ENCODE measurements around the gene ANGPTL5.

Gene ANGPTL5

GRCh38 chr11:101889767-101890166, 26.6 kb downstream of the ANGPTL5 start:
- TF ChIP-seq, protein P1, sequence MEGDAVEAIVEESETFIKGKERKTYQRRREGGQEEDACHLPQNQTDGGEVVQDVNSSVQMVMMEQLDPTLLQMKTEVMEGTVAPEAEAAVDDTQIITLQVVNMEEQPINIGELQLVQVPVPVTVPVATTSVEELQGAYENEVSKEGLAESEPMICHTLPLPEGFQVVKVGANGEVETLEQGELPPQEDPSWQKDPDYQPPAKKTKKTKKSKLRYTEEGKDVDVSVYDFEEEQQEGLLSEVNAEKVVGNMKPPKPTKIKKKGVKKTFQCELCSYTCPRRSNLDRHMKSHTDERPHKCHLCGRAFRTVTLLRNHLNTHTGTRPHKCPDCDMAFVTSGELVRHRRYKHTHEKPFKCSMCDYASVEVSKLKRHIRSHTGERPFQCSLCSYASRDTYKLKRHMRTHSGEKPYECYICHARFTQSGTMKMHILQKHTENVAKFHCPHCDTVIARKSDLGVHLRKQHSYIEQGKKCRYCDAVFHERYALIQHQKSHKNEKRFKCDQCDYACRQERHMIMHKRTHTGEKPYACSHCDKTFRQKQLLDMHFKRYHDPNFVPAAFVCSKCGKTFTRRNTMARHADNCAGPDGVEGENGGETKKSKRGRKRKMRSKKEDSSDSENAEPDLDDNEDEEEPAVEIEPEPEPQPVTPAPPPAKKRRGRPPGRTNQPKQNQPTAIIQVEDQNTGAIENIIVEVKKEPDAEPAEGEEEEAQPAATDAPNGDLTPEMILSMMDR (IDR thresholded peaks at IDR 0.05; ENCODE audit: low read depth, low read length) = no peak
- no peak for DNase-seq (ENCODE audit: extremely low read depth, low read depth)

DNA sequence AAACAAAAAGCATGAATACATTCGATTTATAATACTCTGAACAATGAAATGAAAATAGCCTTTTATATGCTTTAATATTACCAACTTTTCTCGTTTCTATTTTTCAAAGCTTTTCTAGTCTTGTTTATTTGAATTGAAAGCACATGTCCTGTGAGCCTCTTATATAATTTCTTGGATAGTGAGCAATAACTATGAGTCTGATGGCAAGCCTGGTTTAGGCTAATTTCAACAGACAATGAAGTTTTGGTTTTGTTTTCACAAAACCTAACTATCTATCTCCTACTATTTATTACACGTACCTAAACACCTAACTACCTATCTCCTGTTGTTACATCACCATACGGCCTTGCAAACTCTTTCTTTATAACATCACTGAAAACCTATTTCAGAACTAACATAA, 30.7 kb downstream of the ANGPTL5 start:
- TF ChIP-seq, protein P1 (IDR thresholded peaks at IDR 0.05; ENCODE audit: low read depth, low read length) = no peak

GRCh38 chr11:101881586-101881985, 34.7 kb downstream of the ANGPTL5 start:
- DNase-seq (ENCODE audit: extremely low read depth, low read depth) = no peak
- TF ChIP-seq, protein P1 (IDR thresholded peaks at IDR 0.05; ENCODE audit: low read depth, low read length) = no peak

More for the DNA sequence above, 30.7 kb downstream of the ANGPTL5 start:
- DNase-seq (ENCODE audit: extremely low read depth, low read depth) = no peak

DNA sequence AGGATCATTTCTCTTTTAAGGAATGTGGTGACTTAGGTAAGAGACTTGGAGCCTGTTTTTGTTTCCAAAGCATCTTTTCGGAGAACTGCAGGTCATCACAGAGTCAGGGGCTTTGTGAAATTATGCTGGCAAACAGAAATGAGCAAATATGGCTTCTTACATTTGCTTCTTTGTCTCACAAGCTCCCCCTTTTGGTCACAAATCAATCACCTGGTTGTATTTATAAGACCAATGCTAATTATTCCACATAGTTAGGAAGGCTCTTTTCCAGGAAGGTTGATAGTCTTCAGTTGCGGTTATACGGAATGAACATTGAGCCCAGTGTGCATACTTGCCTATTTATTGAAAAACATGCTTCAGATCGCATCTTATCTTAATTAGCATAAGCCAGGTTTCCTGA, 36.1 kb downstream of the ANGPTL5 start:
- DNase-seq (ENCODE audit: extremely low read depth, low read depth) = no peak
- TF ChIP-seq, protein P1 (IDR thresholded peaks at IDR 0.05; ENCODE audit: low read depth, low read length) = peak; percentile 43

DNA sequence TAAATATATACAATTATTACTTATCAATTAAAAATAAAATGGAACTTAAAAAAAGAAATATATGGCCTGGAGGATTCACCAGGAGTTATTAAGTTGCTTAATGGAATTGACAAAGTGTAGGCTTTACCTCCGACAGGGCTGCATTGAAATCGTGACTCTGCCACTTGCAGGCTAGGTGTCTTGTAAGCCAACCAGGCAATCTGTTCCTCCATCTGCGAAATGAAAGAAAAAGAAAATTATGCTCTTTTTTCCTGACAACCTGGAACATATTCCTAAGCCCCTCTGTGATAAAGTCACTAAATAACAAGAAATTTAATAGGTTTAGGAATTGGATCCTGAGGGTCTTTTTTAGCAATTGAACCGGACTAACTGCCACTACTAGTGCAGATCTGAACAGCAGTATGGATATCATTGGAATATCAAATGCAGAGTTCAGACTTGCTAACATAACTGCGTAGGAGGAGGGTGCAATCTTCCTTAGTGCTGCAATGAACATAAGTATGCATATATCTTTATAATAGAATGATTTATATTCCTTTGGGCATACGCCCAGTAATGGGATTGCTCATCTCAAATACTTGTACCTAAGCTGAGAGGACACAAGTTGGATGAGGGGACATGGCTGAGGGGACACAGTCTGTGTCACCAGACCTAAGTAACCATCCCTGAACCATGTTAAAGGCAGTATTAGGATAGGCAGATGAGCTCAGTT, 44.0 kb downstream of the ANGPTL5 start:
- DNase-seq (ENCODE audit: extremely low read depth, low read depth) = no peak
- TF ChIP-seq, protein P1 (IDR thresholded peaks at IDR 0.05; ENCODE audit: low read depth, low read length) = no peak

GRCh38 chr11:101870510-101870909, 45.8 kb downstream of the ANGPTL5 start:
- DNase-seq (ENCODE audit: extremely low read depth, low read depth) = no peak
- TF ChIP-seq, protein P1 (IDR thresholded peaks at IDR 0.05; ENCODE audit: low read depth, low read length) = no peak

DNA sequence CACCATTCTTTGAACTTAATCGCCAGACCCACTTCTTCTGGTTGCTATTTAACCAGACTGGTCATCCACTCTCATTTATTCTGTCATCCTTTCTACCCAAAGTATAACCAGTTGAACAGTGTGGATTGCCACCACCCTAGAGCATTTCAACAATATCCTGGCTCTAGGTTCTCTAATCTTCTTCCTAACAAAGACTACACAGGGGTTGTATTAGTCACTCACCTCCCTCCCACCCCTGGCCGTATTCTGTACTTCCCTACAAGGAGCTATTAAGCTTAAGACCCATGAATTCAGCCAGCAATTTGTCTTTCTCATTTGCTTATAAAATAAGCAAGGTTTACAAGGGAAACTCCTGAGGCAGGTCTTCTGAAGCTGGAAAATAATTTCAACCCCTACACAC, 48.4 kb downstream of the ANGPTL5 start:
- no peak for DNase-seq (ENCODE audit: extremely low read depth, low read depth)
- TF ChIP-seq, protein P1 (IDR thresholded peaks at IDR 0.05; ENCODE audit: low read depth, low read length) = no peak

All from AG09319 (cell line).